Brain pericyte (primary cell): ENCODE results near the gene DDX20.
"Not testable (repeated sequence)": the region's sequence is repeated elsewhere in the genome, so short reads cannot be mapped to it uniquely, and the experiment has no call there.

Experiments used
- DNase-seq: peaks from one replicate; pipeline ENCODE4 v3.0.0-alpha.2; 2012; ENCODE audit warnings: low read depth, low spot score

DDX20 gene

GRCh38 chr1:111733183-111733991 lies 22.3 kb upstream of the DDX20 start:
- peak; percentile 90 for DNase-seq

- DNase-seq = no peak
Measured at GRCh38 chr1:111733992-111734341, 21.7 kb upstream of the DDX20 start.

DNA sequence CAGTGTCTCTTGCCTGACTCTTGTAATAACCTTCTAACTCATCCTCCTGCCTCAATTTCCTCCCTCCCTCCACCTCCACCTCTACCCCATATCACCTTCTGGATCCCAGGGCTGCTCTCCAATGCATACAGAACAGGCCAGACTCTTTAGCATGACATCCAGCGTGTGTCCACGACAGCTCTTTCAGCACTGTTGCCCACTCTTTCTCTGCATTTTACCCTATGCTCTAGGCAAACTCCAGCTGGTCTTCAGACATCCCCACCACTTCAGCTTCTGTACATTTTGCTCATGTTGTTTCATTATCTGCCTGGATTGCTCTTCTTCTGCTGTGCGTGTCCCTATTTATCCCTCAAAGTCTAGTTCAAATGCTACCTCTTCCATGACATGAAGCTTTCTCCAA lies 21.3 kb upstream of the DDX20 start:
- DNase-seq = no peak

- no peak for DNase-seq
Measured at GRCh38 chr1:111734856-111735255, 20.8 kb upstream of the DDX20 start.

DNA sequence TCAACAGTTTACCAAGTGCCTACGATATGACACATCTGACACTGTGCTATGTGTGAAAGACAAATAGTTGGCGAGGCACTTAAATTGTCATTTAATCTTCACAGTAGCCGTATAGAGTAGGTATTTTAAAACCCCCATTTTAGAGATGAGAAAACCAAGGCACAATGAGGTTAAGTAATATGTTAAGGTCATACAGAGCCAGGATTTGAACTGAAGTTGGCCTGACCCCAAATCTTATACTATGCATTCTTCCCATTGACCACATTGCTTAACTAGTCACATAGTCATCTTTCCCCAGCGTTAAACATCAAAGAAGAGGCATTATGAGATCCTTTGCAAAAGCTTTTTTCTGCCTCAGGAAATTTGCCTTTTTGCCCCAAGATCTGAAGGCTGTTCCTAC lies 20.4 kb upstream of the DDX20 start:
- no peak for DNase-seq

GRCh38 chr1:111735858-111736544 lies 19.7 kb upstream of the DDX20 start:
- no peak for DNase-seq

DNA sequence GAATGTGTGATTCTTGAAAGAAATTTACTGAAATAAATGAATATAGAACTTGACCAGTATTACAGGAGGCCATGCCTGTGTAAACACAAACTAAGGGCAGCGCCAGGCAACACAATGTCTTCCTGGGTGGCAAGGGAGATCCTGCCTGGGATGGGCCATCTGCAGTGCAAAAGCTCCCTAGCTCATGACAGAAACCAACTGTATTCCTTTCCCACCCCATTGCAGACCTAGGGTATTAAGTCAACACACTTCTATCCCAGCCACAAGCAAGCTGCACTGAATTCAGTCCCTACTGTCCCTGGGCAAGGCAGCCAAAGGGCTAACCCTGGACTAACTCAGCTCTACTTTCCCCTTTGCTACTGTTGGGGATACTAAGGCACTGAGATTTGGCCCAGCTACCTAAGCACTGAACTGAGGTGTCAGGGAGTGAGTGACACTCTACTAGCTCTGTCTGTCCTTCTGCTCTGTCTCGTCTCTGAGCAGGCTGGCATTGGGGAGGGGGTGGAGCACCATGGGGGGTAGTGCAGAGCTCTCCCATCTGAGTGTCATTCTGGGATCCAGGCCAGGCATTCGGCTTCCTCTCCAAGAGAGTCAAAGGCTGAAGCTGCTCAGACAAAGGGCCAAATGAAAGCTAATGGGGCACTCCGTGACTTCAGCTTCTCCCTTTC lies 19.0 kb upstream of the DDX20 start:
- no peak for DNase-seq

DNA sequence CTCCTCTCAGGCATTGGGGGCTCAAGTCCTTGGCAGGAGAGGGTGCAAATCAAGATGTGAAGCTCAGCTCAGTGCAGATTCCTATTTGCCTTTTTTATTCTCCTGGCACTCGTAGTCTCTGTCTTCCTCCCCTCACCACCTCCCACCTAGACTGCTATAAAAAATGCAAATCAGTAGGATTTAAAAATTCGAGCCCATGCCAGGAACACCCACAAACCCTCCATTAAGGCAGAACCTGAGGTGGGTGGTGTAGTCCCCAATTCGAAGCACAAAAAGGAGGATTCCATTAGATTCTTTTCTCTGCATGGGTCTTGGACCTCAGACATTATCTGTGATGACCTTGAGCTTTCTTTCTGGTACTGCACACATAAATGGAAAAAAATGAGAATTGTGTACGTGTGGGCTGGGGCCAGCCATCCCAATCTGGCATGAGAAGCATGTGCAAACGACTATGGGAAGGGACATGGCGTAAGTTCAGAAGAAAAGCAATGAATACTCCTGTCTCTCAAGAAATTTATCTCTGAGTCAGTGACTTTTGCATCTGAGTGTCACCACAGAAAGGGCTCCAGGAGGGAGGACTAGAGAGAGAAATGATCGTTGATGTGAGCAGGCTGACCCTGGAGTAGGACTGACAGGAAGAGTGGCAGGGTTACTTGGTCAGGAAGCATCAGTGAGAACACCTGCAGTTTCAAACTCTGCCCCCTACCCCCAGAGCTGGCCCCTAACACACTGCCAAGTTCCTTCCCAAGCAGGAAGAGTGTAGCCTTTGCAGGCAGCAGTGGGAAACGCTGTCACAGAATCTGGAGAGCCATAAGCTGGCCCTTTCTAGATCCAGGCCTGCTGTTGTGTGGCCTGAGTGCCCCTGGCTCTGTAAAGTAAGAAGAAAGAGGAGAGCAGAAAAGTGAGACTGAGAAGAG lies 18.2 kb upstream of the DDX20 start:
- DNase-seq = no peak

DNA sequence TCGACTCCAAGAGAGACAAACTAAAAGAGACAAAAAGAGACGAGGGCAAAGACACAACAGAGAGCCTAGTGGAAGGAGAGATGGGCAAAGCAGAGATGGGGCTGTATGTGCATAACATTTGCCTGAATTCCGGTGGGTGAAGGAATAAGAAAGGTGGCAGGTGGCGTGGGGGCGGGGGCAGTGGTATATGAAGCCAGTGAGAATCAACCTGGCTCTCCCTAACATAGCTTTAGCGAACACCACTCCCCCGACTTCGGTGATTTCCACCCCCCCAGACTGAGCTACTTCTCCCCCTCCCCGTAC lies 17.6 kb upstream of the DDX20 start:
- no peak for DNase-seq

- no peak for DNase-seq
Measured at GRCh38 chr1:111738436-111739193, 17.1 kb upstream of the DDX20 start.

DNA sequence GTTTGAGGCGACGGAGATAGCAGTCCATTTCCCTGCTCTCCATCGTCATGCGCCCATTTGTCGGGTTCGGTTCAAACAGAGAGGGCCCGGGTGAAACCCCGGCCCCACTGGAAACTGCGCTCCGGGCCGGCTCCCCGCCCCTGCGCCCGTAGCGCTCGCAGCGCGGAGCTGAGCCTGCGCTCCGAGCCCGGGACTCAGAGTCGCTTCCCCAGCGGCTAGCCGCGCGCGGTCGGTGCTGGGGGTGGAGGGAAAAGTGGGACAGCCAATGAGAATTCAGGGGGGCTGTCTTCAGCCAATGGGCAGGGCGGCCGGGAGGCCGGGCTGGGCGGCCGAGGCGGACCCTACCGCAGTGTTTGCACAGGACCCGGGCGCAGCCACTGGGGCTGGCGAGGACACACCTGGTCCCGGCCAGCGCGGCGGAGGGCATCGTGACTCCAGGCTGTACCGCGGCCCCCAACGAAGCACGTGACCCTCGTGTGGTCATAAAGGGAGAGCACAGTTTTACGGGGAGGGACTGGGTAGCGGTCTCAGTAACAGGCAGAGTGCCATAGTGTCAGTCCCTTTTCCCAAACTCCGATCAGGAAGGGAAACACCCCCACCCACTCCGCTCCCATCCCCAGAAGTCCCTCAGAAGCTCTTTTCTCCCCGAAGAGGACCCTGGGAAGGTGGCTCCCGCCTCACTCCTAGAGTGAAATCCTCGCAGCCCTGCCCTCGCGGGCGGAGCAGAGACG lies 16.3 kb upstream of the DDX20 start, which contains the start of gene INKA2:
Gene INKA2 (minus strand): TSS at position 202 of the 731 bp plus-strand sequence. CDS start 153 bp downstream, at position 49.
- DNase-seq = no peak

DNA sequence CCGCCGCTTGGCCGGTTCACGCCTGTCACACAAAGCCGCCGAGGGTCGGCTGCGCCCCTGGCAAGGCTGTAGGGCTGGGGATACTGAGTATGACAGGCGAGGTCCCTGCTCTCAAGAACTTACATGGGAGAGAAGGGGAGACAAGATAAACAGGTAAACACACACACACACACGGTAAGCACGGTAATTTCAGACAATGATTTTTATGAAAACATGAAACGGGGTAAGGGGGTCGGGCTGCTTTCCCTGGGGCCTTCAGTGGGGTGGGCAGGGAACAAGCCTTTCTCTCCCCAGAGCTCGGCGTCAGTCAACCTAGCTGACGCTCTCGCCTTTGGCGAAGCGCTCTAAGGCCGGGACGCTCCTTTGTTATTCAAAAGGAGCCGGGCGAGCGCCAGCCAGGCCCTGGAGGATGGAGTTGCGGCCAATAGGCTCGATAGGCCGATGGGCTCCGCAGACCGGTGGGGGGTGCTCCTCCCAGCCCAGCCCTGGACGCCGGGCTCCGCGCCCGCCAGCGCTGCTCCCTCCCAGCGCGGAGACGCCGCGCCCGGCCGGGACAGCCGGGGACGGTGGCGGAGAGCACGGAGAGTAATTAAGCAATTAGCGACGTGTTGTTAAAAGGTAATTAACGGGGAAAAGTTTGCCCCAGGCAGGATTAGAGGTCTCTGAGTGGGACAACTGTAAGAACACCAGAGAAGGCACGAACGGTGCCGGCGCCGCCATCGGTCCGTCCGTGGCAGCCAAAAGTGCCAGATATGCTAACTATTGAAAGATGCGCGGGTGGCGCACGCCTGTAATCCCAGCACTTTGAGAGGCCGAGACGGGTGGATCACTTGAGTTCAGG lies 15.6 kb upstream of the DDX20 start:
- DNase-seq = no peak

DNA sequence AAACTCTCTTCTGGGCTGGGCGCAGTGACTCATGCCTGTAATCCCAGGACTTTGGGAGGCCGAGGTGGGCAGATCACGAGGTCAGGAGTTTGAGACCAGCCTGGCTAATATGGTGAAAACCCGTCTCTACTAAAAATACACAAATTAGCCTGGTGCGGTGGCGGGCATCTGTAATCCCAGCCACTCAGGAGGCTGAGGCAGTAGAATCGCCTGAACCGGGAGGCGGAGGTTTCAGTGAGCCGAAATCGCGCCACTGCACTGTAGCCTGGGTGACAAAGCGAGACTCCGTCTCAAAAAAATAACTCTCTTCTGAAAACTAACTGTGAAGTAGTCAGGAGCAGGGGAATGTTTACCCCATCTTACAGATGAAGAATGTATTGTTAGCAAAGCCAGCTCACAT lies 13.4 kb upstream of the DDX20 start:
- DNase-seq = not testable (repeated sequence)

- DNase-seq = no peak
Measured at GRCh38 chr1:111742938-111743549, 12.7 kb upstream of the DDX20 start.

DNA sequence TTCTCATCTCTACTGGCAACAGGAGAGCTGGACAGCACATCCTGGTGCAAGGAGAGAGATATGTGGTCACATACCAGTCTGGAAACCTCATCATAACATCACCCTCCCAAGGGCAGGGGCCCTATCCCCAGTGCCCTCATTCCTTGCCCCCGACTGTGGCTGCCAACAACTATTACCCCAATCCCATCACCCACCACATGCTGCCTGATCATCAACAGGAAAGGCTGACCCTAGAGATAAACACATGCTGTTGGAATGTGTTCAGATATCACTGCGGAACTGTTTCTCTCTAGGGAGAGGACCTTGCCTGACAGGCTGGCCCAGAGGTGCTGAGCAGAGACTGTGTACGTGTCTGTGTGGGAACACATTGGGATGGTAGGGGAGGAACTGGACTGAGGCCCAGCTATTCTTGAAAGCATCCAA lies 12.0 kb upstream of the DDX20 start:
- DNase-seq = no peak

- DNase-seq = no peak
Measured at GRCh38 chr1:111745675-111746613, 9.8 kb upstream of the DDX20 start.

GRCh38 chr1:111746614-111746999 lies 9.1 kb upstream of the DDX20 start:
- no peak for DNase-seq

- DNase-seq = no peak
Measured at GRCh38 chr1:111747282-111747734, 8.4 kb upstream of the DDX20 start.
